Nephron (organoid): ENCODE results near the gene HDDC3.
"Not testable (repeated sequence)": the region's sequence is repeated elsewhere in the genome, so short reads cannot be mapped to it uniquely, and the experiment has no call there.

Source experiments
- H3K27ac Mint-ChIP-seq, 3 experiments: 2 replicates each; pipeline ENCODE4 v1.8.0; 2020; ENCODE audit warnings: mixed read lengths in 3 of 3, mild to moderate bottlenecking in 2 of 3, moderate library complexity in 1 of 3
- H3K27me3 Mint-ChIP-seq: 2 replicates; pipeline ENCODE4 v1.8.0; 2021; ENCODE audit warnings: low read depth, mild to moderate bottlenecking, moderate library complexity, mixed read lengths
- H3K36me3 Mint-ChIP-seq: 2 replicates; pipeline ENCODE4 v1.8.0; 2020; ENCODE audit warnings: low read depth, mixed read lengths
- H3K4me1 Mint-ChIP-seq: 2 replicates; pipeline ENCODE4 v1.8.0; 2020; ENCODE audit warnings: mixed read lengths
- H3K4me3 Mint-ChIP-seq, 3 experiments: 2 replicates each; pipeline ENCODE4 v1.8.0; 2020; ENCODE audit warnings: mild to moderate bottlenecking in 3 of 3, mixed read lengths in 3 of 3, moderate library complexity in 2 of 3
- H3K9me3 Mint-ChIP-seq: 2 replicates; pipeline ENCODE4 v1.8.0; 2020; ENCODE audit warnings: mixed read lengths
- TF ChIP-seq, protein P1 (sequence below), 3 experiments: fragments of 200-600 bp; sonication (generic); IDR thresholded peaks; one replicate each; pipeline ENCODE4 v1.5.0; 2021; ENCODE audit warnings: antibody characterized with exemption in 3 of 3; ENCODE audit not compliant: unreplicated experiment in 3 of 3

HDDC3 gene

GRCh38 chr15:90902040-90902839 lies 30.1 kb downstream of the HDDC3 start:
- Mint-ChIP-seq H3K4me3 (peak overlapping the region; percentile 85 to 96 (median 95)), H3K27ac (peak overlapping the region; percentile 98 to 99 (median 99)), H3K36me3 (peaks cover 22% of the 10 kb centered on the region), H3K27me3 (peaks cover 5% of the 10 kb centered on the region), H3K9me3 (no peaks in the 10 kb centered on the region), H3K4me1 (peaks cover 13% of the 10 kb centered on the region)
- TF ChIP-seq, protein P1, sequence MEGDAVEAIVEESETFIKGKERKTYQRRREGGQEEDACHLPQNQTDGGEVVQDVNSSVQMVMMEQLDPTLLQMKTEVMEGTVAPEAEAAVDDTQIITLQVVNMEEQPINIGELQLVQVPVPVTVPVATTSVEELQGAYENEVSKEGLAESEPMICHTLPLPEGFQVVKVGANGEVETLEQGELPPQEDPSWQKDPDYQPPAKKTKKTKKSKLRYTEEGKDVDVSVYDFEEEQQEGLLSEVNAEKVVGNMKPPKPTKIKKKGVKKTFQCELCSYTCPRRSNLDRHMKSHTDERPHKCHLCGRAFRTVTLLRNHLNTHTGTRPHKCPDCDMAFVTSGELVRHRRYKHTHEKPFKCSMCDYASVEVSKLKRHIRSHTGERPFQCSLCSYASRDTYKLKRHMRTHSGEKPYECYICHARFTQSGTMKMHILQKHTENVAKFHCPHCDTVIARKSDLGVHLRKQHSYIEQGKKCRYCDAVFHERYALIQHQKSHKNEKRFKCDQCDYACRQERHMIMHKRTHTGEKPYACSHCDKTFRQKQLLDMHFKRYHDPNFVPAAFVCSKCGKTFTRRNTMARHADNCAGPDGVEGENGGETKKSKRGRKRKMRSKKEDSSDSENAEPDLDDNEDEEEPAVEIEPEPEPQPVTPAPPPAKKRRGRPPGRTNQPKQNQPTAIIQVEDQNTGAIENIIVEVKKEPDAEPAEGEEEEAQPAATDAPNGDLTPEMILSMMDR (IDR thresholded peaks at IDR 0.05; ENCODE audit: unreplicated experiment in 3 of 3), result peak; percentile 57 to 74 (median 64)

- Mint-ChIP-seq H3K9me3 (no peaks in the 10 kb centered on the region), H3K36me3 (peaks cover 15% of the 10 kb centered on the region), H3K27me3 (peaks cover 8% of the 10 kb centered on the region), H3K4me1 (peaks cover 13% of the 10 kb centered on the region), H3K27ac (peak overlapping the region; percentile 98 to 99 (median 99)), H3K4me3 (peak overlapping the region; percentile 85 to 96 (median 95))
- TF ChIP-seq, protein P1 (IDR thresholded peaks at IDR 0.05; ENCODE audit: unreplicated experiment in 3 of 3), result no peak
Observed at GRCh38 chr15:90901175-90902039, 30.9 kb downstream of the HDDC3 start.

DNA sequence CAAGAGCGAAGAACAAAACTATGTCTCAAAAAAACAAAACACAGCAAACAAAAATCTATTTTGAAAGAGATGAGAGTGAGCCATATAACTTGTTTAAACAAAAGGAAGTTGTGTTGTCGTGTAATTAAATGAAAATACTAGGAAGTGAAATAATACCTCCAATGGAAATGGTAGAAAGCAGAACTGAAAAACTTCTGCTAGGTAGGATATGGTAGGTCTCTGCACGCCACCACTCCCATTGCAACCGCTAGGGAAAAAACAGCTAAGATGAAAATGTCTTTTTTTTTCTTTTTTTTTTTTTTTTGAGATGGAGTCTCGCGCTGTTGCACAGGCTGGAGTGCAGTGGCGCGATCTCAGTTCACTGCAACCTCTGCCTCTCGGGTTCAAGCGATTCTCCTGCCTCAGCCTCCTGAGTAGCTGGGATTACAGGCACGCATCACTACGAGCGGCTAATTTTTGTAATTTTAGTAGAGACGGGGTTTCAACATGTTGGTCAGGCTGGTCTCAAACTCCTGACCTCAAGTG lies 35.2 kb downstream of the HDDC3 start:
- H3K27me3 Mint-ChIP-seq, H3K36me3 Mint-ChIP-seq, H3K9me3 Mint-ChIP-seq, H3K27ac Mint-ChIP-seq, H3K4me3 Mint-ChIP-seq: not testable (repeated sequence)
- H3K4me1 Mint-ChIP-seq, result peaks cover 20% of the 10 kb centered on the region

DNA sequence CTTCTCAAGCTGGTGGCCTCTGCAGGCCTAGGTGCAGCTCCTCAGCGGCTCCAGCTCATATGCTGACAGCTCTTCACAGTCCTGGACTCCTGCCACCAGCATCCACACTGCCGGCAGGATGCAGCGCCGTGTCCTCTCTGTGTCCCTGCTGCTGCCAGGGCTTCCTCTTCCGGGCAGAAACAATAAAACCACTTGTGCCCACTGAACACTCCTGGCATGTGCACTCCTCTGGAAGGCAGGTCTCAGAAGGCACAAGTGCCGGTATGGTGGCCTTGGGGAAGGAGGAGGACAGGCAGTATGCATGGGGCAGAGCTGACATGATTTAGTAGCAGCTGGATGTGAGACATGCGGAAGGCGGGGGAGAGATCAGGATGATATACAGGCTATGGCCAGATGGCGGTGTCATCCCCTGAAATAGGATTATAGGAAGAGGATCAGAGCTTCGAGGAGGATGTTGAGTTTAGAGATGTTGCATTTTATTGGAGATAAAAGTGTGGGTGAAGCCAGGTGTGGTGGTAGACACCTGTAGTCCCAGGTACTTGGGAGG lies 36.7 kb downstream of the HDDC3 start:
- peaks cover 8% of the 10 kb centered on the region for H3K4me1 Mint-ChIP-seq
- TF ChIP-seq, protein P1 (IDR thresholded peaks at IDR 0.05; ENCODE audit: unreplicated experiment in 3 of 3), result no peak
- H3K4me3 Mint-ChIP-seq, result no peak overlapping the region
- H3K27ac Mint-ChIP-seq, result peak overlapping the region in 1 of 3 experiments; percentile 23
- no peaks in the 10 kb centered on the region for H3K9me3 Mint-ChIP-seq
- H3K27me3 Mint-ChIP-seq, result peaks cover 8% of the 10 kb centered on the region
- peaks cover 5% of the 10 kb centered on the region for H3K36me3 Mint-ChIP-seq

GRCh38 chr15:90893175-90894090 lies 38.9 kb downstream of the HDDC3 start:
- no peak overlapping the region for H3K27ac Mint-ChIP-seq

More at GRCh38 chr15:90893175-90894090, 38.9 kb downstream of the HDDC3 start:
- Mint-ChIP-seq H3K27me3 (peaks cover 8% of the 10 kb centered on the region), H3K4me1 (peaks cover 8% of the 10 kb centered on the region), H3K9me3 (no peaks in the 10 kb centered on the region), H3K36me3 (peaks cover 5% of the 10 kb centered on the region), H3K4me3 (no peak overlapping the region)
- TF ChIP-seq, protein P1 (IDR thresholded peaks at IDR 0.05; ENCODE audit: unreplicated experiment in 3 of 3), result no peak
